Activated CD4-positive, alpha-beta T cell treated with anti-CD3 and anti-CD28 coated beads, Interleukin-2, Interleukin-6, amounts not matched to agents 100 ng/mL and 50 ng/mL, durations not matched to agents 16 hours and 8 hours (primary cell): ENCODE measurements around the gene LHFPL2.
A peak's percentile ranks its signal among the peaks of the same experiment; 100 is the strongest.
"Not testable (repeated sequence)": the region's sequence is repeated elsewhere in the genome, so short reads cannot be mapped to it uniquely, and the experiment has no call there.

Source experiments
- DNase-seq: peaks from one replicate; pipeline ENCODE4 v3.0.0-alpha.2; 2020

LHFPL2 gene

GRCh38 chr5:78648359-78649210, at the start of gene LHFPL2:
Gene LHFPL2 (minus strand): TSS chr5:78648772. CDS start chr5:78510213, 138,559 bp downstream.
- DNase-seq, result peak; percentile 30

- no peak for DNase-seq
These were observed 48.1 kb upstream of the LHFPL2 start for GRCh38 chr5:78696637-78697036.

- DNase-seq, result not testable (repeated sequence)
These were observed 47.5 kb upstream of the LHFPL2 start for GRCh38 chr5:78696052-78696451.

GRCh38 chr5:78693339-78693738, 44.8 kb upstream of the LHFPL2 start:
- DNase-seq, result no peak

GRCh38 chr5:78691084-78691960, 42.8 kb upstream of the LHFPL2 start:
- no peak for DNase-seq

GRCh38 chr5:78690253-78690972, 41.8 kb upstream of the LHFPL2 start:
- no peak for DNase-seq

- DNase-seq, result no peak
These were observed 41.1 kb upstream of the LHFPL2 start for GRCh38 chr5:78689540-78690252.

- DNase-seq, result not testable (repeated sequence)
These were observed 38.9 kb upstream of the LHFPL2 start for GRCh38 chr5:78687514-78687913.

GRCh38 chr5:78683905-78684304, 35.3 kb upstream of the LHFPL2 start:
- DNase-seq, result not testable (repeated sequence)

GRCh38 chr5:78679905-78680304, 31.3 kb upstream of the LHFPL2 start:
- DNase-seq, result no peak

- no peak for DNase-seq
These were observed 29.5 kb upstream of the LHFPL2 start for GRCh38 chr5:78677777-78678668.

- DNase-seq, result no peak
These were observed 27.6 kb upstream of the LHFPL2 start for GRCh38 chr5:78675956-78676730.

GRCh38 chr5:78673827-78674226, 25.3 kb upstream of the LHFPL2 start:
- DNase-seq, result not testable (repeated sequence)

GRCh38 chr5:78672154-78672553, 23.6 kb upstream of the LHFPL2 start:
- no peak for DNase-seq

- DNase-seq, result no peak
These were observed 23.0 kb upstream of the LHFPL2 start for GRCh38 chr5:78671609-78672008.

- DNase-seq, result no peak
These were observed 22.2 kb upstream of the LHFPL2 start for GRCh38 chr5:78670701-78671269.

GRCh38 chr5:78669331-78669730, 20.8 kb upstream of the LHFPL2 start:
- DNase-seq, result no peak

- DNase-seq, result no peak
These were observed 19.0 kb upstream of the LHFPL2 start for GRCh38 chr5:78667461-78668103.

- DNase-seq, result not testable (repeated sequence)
These were observed 18.4 kb upstream of the LHFPL2 start for GRCh38 chr5:78666975-78667374.

GRCh38 chr5:78666041-78666444, 17.5 kb upstream of the LHFPL2 start:
- no peak for DNase-seq
